OCI-LY7 (cell line): ENCODE data around the gene RAN. TPM values are rescaled to one million over a fixed set of nuclear protein-coding genes. Genes with fewer than 3 reads are reported as not detected.

ENCODE experiments used
- BruUV-seq: library from RNA; stranded (reverse); fragments of 400-500 nt; replicated peaks from 2 replicates; lab custom pipeline; 2021; lab: Mats Ljungman, UMichigan
- CTCF ChIA-PET: fragments of 300-600 bp; sonication (Branson Sonifier 250); formaldehyde crosslinking; loops from one replicate; lab custom pipeline; 2022; ENCODE audit warnings: antibody characterized with exemption; ENCODE audit not compliant: unreplicated experiment; lab: Charles Lee
- POLR2A ChIA-PET: fragments of 300-600 bp; sonication (Branson Sonifier 250); formaldehyde crosslinking; loops from one replicate; lab custom pipeline; 2022; ENCODE audit warnings: antibody characterized with exemption; lab: Charles Lee
- DNase-seq: peaks from one replicate; pipeline ENCODE4 v3.0.0-alpha.2; 2015; ENCODE audit warnings: low spot score
- H2AFZ ChIP-seq: fragments of 200-600 bp; sonication (generic), shearing (Covaris generic); 2 replicates; pipeline ENCODE4 v1.6.1; 2014; ENCODE audit warnings: mild to moderate bottlenecking, antibody characterized with exemption, low read length, moderate library complexity
- H3K27ac ChIP-seq: fragments of 200-600 bp; sonication (generic); 2 replicates; pipeline ENCODE4 v1.5.1; 2014; ENCODE audit warnings: mixed run types, low read depth, mild to moderate bottlenecking, moderate library complexity, low read length, inconsistent platforms; ENCODE audit not compliant: poor library complexity, severe bottlenecking
- H3K36me3 ChIP-seq: fragments of 200-600 bp; sonication (generic); 2 replicates; pipeline ENCODE4 v1.6.1; 2014; ENCODE audit warnings: mild to moderate bottlenecking, antibody characterized with exemption, low read length, moderate library complexity, mixed read lengths; ENCODE audit not compliant: insufficient read depth
- H3K4me1 ChIP-seq: fragments of 200-600 bp; sonication (generic); 2 replicates; pipeline ENCODE4 v1.5.1; 2014; ENCODE audit warnings: mild to moderate bottlenecking, low read length; ENCODE audit not compliant: insufficient read depth, poor library complexity, severe bottlenecking
- H3K4me2 ChIP-seq: fragments of 200-600 bp; sonication (generic); 2 replicates; pipeline ENCODE4 v1.6.1; 2014; ENCODE audit warnings: mild to moderate bottlenecking, low read length
- H3K4me3 ChIP-seq: fragments of 200-600 bp; sonication (generic); 2 replicates; pipeline ENCODE4 v1.5.1; 2014; ENCODE audit warnings: mild to moderate bottlenecking, low read depth, low read length; ENCODE audit not compliant: poor library complexity, severe bottlenecking
- H3K79me2 ChIP-seq: fragments of 200-600 bp; sonication (generic); 2 replicates; pipeline ENCODE4 v1.6.1; 2016; ENCODE audit warnings: low read depth, mild to moderate bottlenecking, low read length, moderate library complexity, mixed read lengths; ENCODE audit not compliant: insufficient read depth
- H3K9me2 ChIP-seq: fragments of 200-600 bp; sonication (generic); 2 replicates; pipeline ENCODE4 v1.6.1; 2016; ENCODE audit warnings: mild to moderate bottlenecking, low read length, mixed read lengths; ENCODE audit not compliant: insufficient read depth
- H3K9me3 ChIP-seq: fragments of 200-600 bp; sonication (generic); 2 replicates; pipeline ENCODE4 v1.6.1; 2014; ENCODE audit warnings: mild to moderate bottlenecking, mixed run types, low read length, mixed read lengths
- H4K20me1 ChIP-seq: fragments of 200-600 bp; sonication (generic); 2 replicates; pipeline ENCODE4 v1.6.1; 2014; ENCODE audit warnings: mild to moderate bottlenecking, antibody characterized with exemption, low read length, moderate library complexity, mixed read lengths; ENCODE audit not compliant: insufficient read depth
- CTCF ChIP-seq: fragments of 200-600 bp; sonication (generic); conservative IDR thresholded peaks from 2 replicates; pipeline ENCODE4 v1.5.1; 2014; ENCODE audit warnings: mild to moderate bottlenecking, antibody characterized with exemption, low read length, moderate library complexity, mixed read lengths
- EZH2phosphoT487 ChIP-seq: fragments of 200-600 bp; sonication (generic); IDR thresholded peaks from 2 replicates; pipeline ENCODE4 v1.6.1; 2018; ENCODE audit warnings: low read depth, borderline replicate concordance, mild to moderate bottlenecking, mixed run types, antibody characterized with exemption, low read length, moderate library complexity, mixed read lengths
- intact Hi-C: fragments of 100-400 bp; cut with micrococcal nuclease; formaldehyde crosslinking; loops from one replicate; pipeline ENCODE4 v1.10.0; 2022; ENCODE audit not compliant: unreplicated experiment
- total RNA-seq, 2 experiments: library from RNA; depleted of rRNA in 1 of 2; stranded (reverse); fragments of >200 nt in 1 of 2; shearing (Covaris generic) in 1 of 2; gene quantifications; 2 replicates each; pipeline ENCODE4 v1.2.3, GENCODE V29; 2014 to 2022

The RAN gene
- total RNA-seq, 2 experiments from 2014 or later = 1,462 to 1,957 TPM

DNA sequence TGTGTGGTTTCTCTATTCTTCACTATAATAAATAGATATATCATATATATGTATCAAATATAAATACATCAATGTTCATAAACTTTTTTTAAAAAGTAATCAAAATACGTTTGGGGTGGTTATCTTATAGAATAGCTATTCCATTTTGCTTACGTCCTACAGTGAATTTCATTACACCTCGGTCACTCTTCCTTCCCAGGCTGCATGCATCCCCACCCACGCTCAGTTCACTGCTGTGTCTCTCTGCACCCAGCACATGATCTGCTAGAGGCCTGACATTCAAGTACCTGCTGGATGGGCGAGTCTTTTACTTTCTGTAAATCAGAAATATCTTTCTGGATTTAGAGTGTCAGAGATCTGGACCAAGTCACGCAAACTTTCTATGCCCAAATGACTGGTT is 36.4 kb upstream of the RAN start:
- H3K9me2 ChIP-seq = no peaks in the 10 kb centered on the region
- H3K4me1 ChIP-seq = peaks cover 18% of the 10 kb centered on the region
- no peaks in the 10 kb centered on the region for H4K20me1 ChIP-seq
- H3K4me3 ChIP-seq = no peak overlapping the region
- no peaks in the 10 kb centered on the region for H3K9me3 ChIP-seq
- intact Hi-C loops = no loop called here
- CTCF ChIA-PET = interaction anchor here (1.0 kb wide), 1 partner anchor 10 kb away, joined by 3 read pairs; no protein-coding TSS in a partner anchor
- H3K36me3 ChIP-seq = no peaks in the 10 kb centered on the region
- no peak overlapping the region for H3K27ac ChIP-seq
- BruUV-seq = no TSS peak
- POLR2A ChIA-PET = interaction anchor here (0.6 to 1.6 kb wide), 4 partner anchors 9 to 35 kb away, joined by 3 to 6 read pairs (median 4); no protein-coding TSS in a partner anchor
- DNase-seq = no peak
- TF ChIP-seq EZH2phosphoT487 (no peak), CTCF (no peak)
- H3K79me2 ChIP-seq = peaks cover 10% of the 10 kb centered on the region; the same call in 1 of the 2 replicates
- H3K4me2 ChIP-seq = no peak overlapping the region
- no peak overlapping the region for H2AFZ ChIP-seq

DNA sequence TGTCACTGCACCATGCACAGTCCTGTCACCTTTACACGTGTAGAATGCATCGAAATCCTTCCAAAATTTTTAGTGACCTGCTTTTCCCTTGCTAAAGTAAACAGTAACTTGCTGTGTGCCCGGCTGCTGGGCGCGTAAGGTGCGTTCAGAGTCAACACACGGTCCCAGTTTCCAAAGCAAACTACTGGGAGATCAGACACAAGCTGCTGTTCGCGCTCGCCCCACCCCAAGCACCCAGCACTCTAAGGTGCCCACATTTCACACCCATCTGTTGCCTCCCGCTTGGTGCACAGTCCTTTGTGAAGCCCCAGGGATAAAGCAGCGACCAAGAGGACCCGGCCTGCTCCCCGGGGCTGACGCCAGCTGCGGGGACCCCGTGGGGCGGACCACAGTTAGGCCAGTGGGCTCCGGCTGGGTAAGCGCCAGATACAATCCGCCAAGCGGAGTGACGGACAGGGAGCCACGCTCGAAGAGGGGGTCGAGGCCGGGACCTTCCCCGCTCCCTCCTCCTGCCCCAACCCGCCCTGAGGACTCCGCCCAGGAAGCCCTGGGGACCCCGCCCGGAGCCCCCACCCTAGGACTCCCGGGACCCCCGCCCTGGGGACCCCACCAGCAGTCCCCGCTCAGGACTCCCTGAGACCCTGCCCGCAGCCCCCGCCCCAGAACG is 33.4 kb upstream of the RAN start:
- intact Hi-C loops = no loop called here
- peak; percentile 29 for DNase-seq
- Histone ChIP-seq H3K79me2 (peaks cover 10% of the 10 kb centered on the region; the same call in 1 of the 2 replicates), H3K27ac (no peak overlapping the region), H2AFZ (0 out of 2 replicates have a peak overlapping the region, but pooled peaks have one; percentile 1), H3K4me1 (peaks cover 18% of the 10 kb centered on the region), H4K20me1 (no peaks in the 10 kb centered on the region), H3K36me3 (no peaks in the 10 kb centered on the region), H3K4me3 (peak overlapping the region; percentile 73), H3K4me2 (peak overlapping the region; percentile 72), H3K9me3 (no peaks in the 10 kb centered on the region), H3K9me2 (no peaks in the 10 kb centered on the region)
- no TSS peak for BruUV-seq
- ChIA-PET CTCF (no interaction called here), POLR2A (interaction anchor here (0.7 kb wide), 1 partner anchor 10 kb away, joined by 3 read pairs; no protein-coding TSS in a partner anchor)
- no peak for TF ChIP-seq EZH2phosphoT487
- TF ChIP-seq CTCF = no peak
